Fibroblast of gingiva (primary cell): ENCODE data around the gene SPATA13.
"Not testable (repeated sequence)": the region's sequence is repeated elsewhere in the genome, so short reads cannot be mapped to it uniquely, and the experiment has no call there.

Experiments
- DNase-seq: peaks from one replicate; pipeline ENCODE4 v3.0.0-alpha.2; 2011; ENCODE audit warnings: low read depth

The SPATA13 gene

GRCh38 chr13:24313439-24313838, 152.9 kb downstream of the SPATA13 start:
- peak; percentile 21 for DNase-seq

DNA sequence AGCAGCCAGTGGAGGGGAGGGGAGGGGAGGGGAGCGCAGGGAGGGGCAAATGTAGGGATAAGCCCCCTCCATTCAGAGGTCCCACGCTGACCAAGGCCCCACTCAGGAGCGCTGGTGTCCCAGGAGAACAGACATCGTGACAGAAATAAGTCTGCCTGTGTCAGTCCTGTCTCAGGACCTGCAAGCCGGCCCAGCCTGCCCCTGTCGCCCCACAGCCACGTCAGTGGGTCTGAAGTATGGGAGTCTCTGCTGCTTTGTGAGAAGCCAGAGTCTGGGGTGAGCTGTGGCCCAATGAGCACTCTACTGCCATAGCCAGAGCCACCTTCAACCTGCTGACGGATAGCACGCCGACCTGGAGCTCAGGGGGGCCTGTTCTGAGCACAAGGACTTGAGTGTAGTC, 157.3 kb downstream of the SPATA13 start:
- DNase-seq: not testable (repeated sequence)

DNA sequence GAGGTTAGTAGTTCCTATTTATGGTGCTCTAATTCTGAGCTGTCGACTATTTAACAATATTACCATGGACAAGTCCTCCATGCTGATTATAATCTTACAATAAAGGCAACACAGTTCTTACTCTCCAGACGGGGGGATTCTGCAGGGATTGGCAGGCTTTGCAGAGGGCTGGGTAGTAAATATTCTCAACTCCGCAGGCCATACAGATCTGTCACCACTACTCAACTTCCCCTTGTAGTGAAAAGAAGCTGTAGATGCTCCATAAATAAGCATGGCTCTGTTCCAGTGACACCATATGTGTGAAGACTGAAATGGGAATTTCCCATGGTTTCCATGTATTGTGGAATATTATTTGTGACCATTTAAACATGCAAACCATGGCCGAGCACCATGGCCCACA, 158.4 kb downstream of the SPATA13 start:
- DNase-seq: not testable (repeated sequence)

DNA sequence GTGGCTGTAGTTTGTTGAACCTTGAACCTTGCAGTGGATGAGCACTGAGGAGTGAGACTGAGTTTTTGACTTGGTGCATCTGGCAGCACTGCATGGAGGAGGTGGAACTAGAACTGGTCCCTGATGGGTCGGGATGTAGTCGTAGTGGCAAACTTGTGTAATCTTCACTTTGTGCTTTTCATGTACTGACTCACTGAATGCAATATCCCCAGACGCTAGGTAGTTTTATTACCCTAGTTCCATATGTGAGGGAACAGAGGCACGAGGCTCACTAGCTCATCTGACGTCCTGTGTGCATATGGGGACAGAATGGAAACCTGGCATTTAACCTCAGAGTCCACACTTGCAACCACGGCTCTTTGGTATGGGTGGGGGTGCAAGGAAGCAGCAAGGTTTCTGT, 159.1 kb downstream of the SPATA13 start:
- not testable (repeated sequence) for DNase-seq

GRCh38 chr13:24321416-24321815, 160.9 kb downstream of the SPATA13 start:
- DNase-seq: not testable (repeated sequence)

- not testable (repeated sequence) for DNase-seq
These were observed 161.9 kb downstream of the SPATA13 start for GRCh38 chr13:24322470-24322869.

GRCh38 chr13:24323036-24323738, 162.7 kb downstream of the SPATA13 start:
- no peak for DNase-seq

- no peak for DNase-seq
These were observed 163.2 kb downstream of the SPATA13 start for GRCh38 chr13:24323739-24324075.

DNA sequence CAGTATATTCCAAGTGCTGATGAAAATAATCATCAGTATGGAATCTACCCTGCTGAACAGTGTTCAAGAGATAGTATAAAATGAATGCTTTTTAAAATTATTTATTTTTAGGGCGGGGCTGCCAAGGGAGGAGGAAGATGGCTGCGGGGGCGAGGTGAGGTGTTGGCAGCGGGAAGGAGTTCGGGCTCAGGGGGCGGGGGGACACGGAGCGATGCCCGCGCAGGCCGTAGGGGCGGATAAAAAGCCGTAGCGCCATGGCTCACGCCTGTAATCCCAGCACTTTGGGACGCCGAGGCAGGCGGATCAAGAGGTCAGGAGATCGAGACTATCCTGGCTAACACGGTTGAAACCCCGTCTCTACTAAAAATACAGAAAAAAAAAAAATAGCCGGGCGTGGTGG, 167.1 kb downstream of the SPATA13 start:
- DNase-seq: not testable (repeated sequence)

DNA sequence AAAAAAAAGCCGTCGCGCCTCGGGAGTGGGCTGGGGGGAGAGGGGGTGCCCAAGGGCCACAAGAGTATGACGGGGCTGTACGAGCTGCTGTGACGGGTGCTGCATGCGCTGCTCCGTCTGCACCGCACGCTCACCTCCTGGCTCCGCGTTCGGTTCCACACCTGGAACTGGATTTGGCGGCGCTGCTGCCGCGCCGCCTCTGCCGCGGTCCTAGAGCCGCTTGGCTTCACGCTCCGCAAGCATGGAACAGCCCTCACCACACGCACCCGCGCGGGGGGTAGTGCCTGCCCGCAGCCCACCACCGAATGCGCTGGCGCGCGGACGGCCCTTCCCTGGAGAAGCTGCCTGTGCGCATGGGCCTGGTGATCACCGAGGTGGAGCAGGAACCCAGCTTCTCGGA, 167.6 kb downstream of the SPATA13 start:
- no peak for DNase-seq

GRCh38 chr13:24338721-24339120, 178.2 kb downstream of the SPATA13 start:
- no peak for DNase-seq

GRCh38 chr13:24339937-24340607, 179.6 kb downstream of the SPATA13 start:
- DNase-seq: no peak

DNA sequence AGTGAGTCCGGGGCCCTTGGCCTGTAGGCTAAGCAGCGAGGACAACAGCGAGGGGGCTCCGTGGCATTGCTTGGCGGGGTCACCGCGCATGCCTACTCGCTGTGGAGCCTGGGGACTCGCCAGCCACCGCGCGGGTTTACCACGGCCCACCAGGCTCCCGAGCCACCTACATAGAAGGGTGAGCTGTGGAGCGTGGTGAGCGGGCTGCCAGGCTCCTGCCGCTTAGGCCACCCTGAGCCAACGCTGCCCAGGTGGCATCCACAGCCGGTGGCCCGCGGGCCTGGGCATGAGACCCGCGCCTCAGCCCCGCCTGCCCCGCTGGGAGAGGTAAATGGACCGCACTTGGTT, 180.1 kb downstream of the SPATA13 start:
- no peak for DNase-seq

- DNase-seq: no peak
These were observed 180.9 kb downstream of the SPATA13 start for GRCh38 chr13:24341439-24341838.

DNA sequence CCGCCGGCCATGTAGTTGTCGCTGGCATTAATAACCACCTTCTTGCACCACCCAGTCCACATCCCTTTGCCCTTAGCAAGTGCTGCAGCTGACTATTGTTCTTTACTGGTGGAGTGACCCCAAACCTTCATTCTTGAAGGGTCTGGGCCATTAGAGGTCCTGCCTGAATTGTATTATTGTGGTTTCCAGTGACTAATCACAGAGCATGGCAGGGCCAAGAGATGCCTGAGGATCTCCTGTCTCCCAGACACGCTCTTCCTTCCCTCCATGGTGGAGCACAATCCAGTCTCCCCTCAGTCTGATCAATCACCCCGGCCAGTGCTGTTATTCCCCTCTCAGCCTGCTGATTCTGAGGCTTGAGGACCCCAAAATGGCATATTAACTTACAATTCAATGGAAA, 187.9 kb downstream of the SPATA13 start:
- no peak for DNase-seq

GRCh38 chr13:24348797-24349515, 188.4 kb downstream of the SPATA13 start:
- DNase-seq: no peak

- DNase-seq: not testable (repeated sequence)
These were observed 189.5 kb downstream of the SPATA13 start for GRCh38 chr13:24349778-24350664.

GRCh38 chr13:24351423-24351822, 190.9 kb downstream of the SPATA13 start:
- no peak for DNase-seq

DNA sequence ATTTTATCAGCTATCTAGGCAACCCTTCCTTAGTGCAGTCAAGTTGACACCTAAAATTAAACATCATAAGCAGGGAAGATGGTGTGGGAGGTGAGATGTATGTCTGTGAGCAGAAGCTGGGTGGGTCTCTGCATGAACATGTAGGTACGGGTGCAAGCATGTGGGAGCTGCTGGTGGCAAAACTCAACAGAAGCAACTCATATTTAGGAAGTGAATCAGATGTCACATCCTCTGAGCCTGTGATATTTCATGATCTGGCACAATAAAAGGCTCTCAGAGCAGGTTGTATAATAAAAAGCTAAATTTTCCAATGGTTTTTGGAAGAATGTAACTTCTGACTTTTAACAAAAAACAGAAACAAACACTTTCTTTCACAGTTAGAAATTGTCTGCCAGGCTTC, 193.2 kb downstream of the SPATA13 start:
- DNase-seq: no peak

DNA sequence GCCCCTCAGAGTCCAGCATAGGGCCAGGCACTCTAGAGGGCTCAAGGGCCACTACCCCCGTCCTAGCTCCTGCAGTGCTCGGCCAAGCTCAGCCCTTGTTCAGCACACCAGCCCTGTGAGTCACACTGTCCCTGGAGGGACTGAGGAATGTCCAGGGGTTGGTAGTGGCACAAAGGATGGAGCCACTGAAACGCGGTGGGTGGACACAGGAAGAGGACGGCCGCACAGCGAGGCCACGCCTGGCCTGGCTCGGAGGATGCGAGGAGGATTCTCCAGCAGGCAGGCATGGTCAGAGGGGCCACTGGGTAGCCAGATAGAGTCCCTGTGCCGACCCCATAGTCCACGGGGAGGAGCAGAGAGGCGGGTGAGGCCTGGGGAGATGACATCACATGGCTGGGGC, 194.6 kb downstream of the SPATA13 start:
- no peak for DNase-seq

DNA sequence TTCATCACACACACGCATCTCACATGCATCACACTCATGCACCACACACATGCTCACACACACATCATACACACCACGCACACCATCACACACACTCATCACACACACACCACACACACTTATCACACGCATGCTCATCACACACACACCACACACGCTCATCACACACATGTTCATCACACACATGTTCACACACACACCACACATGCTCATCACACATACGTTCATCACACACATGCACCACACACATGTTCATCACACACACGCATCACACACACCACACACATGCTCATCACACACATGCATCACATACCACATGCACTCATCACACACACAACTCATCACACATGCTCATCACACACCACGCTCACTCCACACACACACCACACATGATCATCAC, 195.8 kb downstream of the SPATA13 start:
- DNase-seq: no peak
